MCF 10A (cell line): ENCODE measurements around the gene CEACAM6. TPM values are rescaled to one million over a fixed set of nuclear protein-coding genes. Genes with fewer than 3 reads are reported as not detected.

Experiments
- BruUV-seq: library from RNA; stranded (reverse); fragments of 400-500 nt; replicated peaks from 2 replicates; lab custom pipeline; 2021; lab: Mats Ljungman, UMichigan
- CTCF ChIA-PET: fragments of 300-600 bp; sonication (Branson Sonifier 250); formaldehyde crosslinking; extraction: SDS; loops from one replicate; lab custom pipeline; 2021; ENCODE audit warnings: antibody characterized with exemption, inconsistent platforms; lab: Yijun Ruan, JAX
- POLR2A ChIA-PET: fragments of 300-600, 350-650 bp; sonication (Branson Sonifier 250); formaldehyde crosslinking; extraction: SDS; loops from one replicate; lab custom pipeline; 2020; ENCODE audit warnings: antibody characterized with exemption, inconsistent platforms; lab: Yijun Ruan, JAX
- DNase-seq: peaks from one replicate; pipeline ENCODE4 v3.0.0-alpha.2; 2018; ENCODE audit not compliant: unreplicated experiment
- H3K27ac Mint-ChIP-seq: one replicate; pipeline ENCODE4 v1.8.0; 2022; ENCODE audit warnings: mild to moderate bottlenecking, low read depth, mixed read lengths; ENCODE audit not compliant: unreplicated experiment
- H3K27me3 Mint-ChIP-seq: one replicate; pipeline ENCODE4 v1.8.0; 2022; ENCODE audit warnings: mixed read lengths; ENCODE audit not compliant: insufficient read depth, unreplicated experiment
- H3K36me3 Mint-ChIP-seq: one replicate; pipeline ENCODE4 v1.8.0; 2022; ENCODE audit warnings: mild to moderate bottlenecking, moderate library complexity, mixed read lengths; ENCODE audit not compliant: insufficient read depth, unreplicated experiment
- H3K4me1 Mint-ChIP-seq: one replicate; pipeline ENCODE4 v1.8.0; 2022; ENCODE audit warnings: mixed read lengths; ENCODE audit not compliant: insufficient read depth, unreplicated experiment
- H3K4me3 Mint-ChIP-seq: one replicate; pipeline ENCODE4 v1.8.0; 2022; ENCODE audit warnings: mild to moderate bottlenecking, moderate library complexity, mixed read lengths; ENCODE audit not compliant: unreplicated experiment
- H3K9me3 Mint-ChIP-seq: one replicate; pipeline ENCODE4 v1.8.0; 2022; ENCODE audit warnings: mixed read lengths; ENCODE audit not compliant: unreplicated experiment
- intact Hi-C: fragments of 100-400 bp; cut with micrococcal nuclease; formaldehyde crosslinking; loops from 2 replicates; pipeline ENCODE4 v1.14.1; 2022
- total RNA-seq: library from RNA; stranded (reverse); gene quantifications from 2 replicates; pipeline ENCODE4 v1.2.3, GENCODE V29; 2022
- TF ChIP-seq, protein P1 (sequence below): fragments of 200-600 bp; IDR thresholded peaks from one replicate; pipeline ENCODE4 v1.8.0; 2022; ENCODE audit warnings: antibody characterized with exemption, mild to moderate bottlenecking; ENCODE audit not compliant: unreplicated experiment

The CEACAM6 gene
- total RNA-seq, 1 experiment from 2014 or later: not detected

DNA sequence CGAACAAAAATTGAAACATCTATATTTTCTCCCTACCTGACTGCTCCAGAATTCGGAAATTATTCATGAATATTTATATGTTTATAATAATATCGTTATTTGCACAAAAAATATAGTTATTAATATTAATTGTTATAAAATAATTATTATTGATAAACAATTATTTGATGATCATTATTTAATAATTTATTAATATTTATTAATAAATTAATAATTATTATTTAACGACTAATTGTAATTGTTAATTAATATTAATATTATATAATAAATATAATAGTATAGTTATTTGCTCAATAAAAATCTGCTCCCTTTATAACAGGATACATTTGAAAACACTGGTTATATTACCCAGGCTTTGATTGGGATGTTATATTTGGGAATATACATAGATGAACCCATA is 14.3 kb downstream of the CEACAM6 start:
- POLR2A ChIA-PET: no interaction called here
- H3K9me3 Mint-ChIP-seq: no peaks in the 10 kb centered on the region
- BruUV-seq: no TSS peak

DNA sequence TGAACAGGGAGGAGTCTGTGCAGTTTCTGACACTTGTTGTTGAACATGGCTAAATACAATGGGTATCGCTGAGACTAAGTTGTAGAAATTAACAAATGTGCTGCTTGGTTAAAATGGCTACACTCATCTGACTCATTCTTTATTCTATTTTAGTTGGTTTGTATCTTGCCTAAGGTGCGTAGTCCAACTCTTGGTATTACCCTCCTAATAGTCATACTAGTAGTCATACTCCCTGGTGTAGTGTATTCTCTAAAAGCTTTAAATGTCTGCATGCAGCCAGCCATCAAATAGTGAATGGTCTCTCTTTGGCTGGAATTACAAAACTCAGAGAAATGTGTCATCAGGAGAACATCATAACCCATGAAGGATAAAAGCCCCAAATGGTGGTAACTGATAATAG is 16.1 kb downstream of the CEACAM6 start:
- TF ChIP-seq, protein P1, sequence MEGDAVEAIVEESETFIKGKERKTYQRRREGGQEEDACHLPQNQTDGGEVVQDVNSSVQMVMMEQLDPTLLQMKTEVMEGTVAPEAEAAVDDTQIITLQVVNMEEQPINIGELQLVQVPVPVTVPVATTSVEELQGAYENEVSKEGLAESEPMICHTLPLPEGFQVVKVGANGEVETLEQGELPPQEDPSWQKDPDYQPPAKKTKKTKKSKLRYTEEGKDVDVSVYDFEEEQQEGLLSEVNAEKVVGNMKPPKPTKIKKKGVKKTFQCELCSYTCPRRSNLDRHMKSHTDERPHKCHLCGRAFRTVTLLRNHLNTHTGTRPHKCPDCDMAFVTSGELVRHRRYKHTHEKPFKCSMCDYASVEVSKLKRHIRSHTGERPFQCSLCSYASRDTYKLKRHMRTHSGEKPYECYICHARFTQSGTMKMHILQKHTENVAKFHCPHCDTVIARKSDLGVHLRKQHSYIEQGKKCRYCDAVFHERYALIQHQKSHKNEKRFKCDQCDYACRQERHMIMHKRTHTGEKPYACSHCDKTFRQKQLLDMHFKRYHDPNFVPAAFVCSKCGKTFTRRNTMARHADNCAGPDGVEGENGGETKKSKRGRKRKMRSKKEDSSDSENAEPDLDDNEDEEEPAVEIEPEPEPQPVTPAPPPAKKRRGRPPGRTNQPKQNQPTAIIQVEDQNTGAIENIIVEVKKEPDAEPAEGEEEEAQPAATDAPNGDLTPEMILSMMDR: no peak
- Mint-ChIP-seq H3K27me3 (peaks cover 42% of the 10 kb centered on the region), H3K4me1 (peaks cover 7% of the 10 kb centered on the region), H3K9me3 (no peaks in the 10 kb centered on the region), H3K27ac (no peak overlapping the region), H3K36me3 (no peaks in the 10 kb centered on the region), H3K4me3 (no peak overlapping the region)
- intact Hi-C loops: no loop called here
- CTCF ChIA-PET: interaction anchor here (0.6 to 1.1 kb wide), 2 partner anchors 23 to 31 kb away, joined by 3 to 5 read pairs; no protein-coding TSS in a partner anchor
- DNase-seq: no peak
- no TSS peak for BruUV-seq
- POLR2A ChIA-PET: no interaction called here

More for the DNA sequence above, 14.3 kb downstream of the CEACAM6 start:
- H3K27me3 Mint-ChIP-seq: peaks cover 54% of the 10 kb centered on the region
- H3K4me3 Mint-ChIP-seq: no peak overlapping the region
- no peaks in the 10 kb centered on the region for H3K36me3 Mint-ChIP-seq
- H3K27ac Mint-ChIP-seq: no peak overlapping the region
- DNase-seq: no peak
- intact Hi-C loops: no loop called here
- peaks cover 7% of the 10 kb centered on the region for H3K4me1 Mint-ChIP-seq
- CTCF ChIA-PET: interaction anchor here (0.5 to 1.4 kb wide), 7 partner anchors 17 to 1474 kb away, joined by 3 to 7 read pairs (median 3); no protein-coding TSS in a partner anchor
- TF ChIP-seq, protein P1: no peak

DNA sequence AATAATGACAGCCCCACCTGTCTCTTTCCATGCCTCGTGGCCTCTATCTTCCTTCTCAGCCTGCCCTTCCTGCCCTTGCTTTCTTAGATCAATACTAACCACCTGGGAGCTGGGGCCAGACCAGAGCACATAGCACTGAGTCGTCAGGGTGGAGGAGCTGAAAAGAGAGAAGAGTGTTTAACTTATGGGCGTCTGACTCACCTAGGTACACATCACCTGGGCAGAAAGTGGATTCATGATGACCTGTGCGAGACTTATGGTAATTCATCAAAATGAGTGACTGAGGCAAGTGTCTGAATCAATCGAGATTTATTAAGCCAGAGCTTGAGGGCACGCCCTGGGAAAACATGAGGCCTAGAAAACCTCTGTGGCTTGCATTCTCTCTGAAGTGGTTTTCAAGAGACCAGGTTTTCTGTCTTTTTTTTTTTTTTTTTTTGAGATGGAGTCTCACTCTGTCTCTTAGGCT is 19.2 kb downstream of the CEACAM6 start:
- no TSS peak for BruUV-seq
- no peaks in the 10 kb centered on the region for H3K36me3 Mint-ChIP-seq
- ChIA-PET CTCF (interaction anchor here (1.1 to 3.2 kb wide), 3 partner anchors 19 to 21 kb away, joined by 3 to 18 read pairs (median 6); no protein-coding TSS in a partner anchor), POLR2A (interaction anchor here (0.6 kb wide), 2 partner anchors 164 to 445 kb away, joined by 3 read pairs; no protein-coding TSS in a partner anchor)
- no peaks in the 10 kb centered on the region for H3K9me3 Mint-ChIP-seq
- H3K27ac Mint-ChIP-seq: no peak overlapping the region
- TF ChIP-seq, protein P1: no peak
- peaks cover 48% of the 10 kb centered on the region for H3K27me3 Mint-ChIP-seq
- H3K4me1 Mint-ChIP-seq: peaks cover 7% of the 10 kb centered on the region
- intact Hi-C loops: no loop called here
- H3K4me3 Mint-ChIP-seq: no peak overlapping the region
- DNase-seq: peak; percentile 85

DNA sequence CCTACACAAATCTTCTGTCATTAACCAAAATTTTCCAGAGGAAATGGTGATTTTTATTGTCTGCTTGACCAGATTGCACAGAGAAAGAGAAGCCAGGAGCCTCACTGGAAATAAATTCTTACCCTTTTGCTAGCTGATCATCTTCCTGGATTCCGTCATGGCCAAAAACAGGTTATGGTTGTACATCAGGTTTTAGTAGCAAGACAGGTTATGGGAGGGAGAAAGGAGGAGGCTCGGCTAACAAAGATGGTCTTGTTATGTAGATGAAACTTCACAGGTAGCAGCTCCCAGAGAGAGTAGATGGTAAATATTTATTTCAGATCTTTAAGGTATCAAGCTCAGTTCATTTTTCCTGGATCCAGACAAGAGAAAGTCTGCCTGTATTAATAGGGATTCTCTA is 21.4 kb downstream of the CEACAM6 start:
- POLR2A ChIA-PET: interaction anchor here (1.1 kb wide), 1 partner anchor 16 kb away, joined by 4 read pairs; no protein-coding TSS in a partner anchor
- peaks cover 7% of the 10 kb centered on the region for H3K4me1 Mint-ChIP-seq
- no peaks in the 10 kb centered on the region for H3K36me3 Mint-ChIP-seq
- CTCF ChIA-PET: interaction anchor here (1.4 to 3.2 kb wide), 3 partner anchors 9 to 23 kb away, joined by 7 to 18 read pairs (median 10); no protein-coding TSS in a partner anchor
- H3K9me3 Mint-ChIP-seq: no peaks in the 10 kb centered on the region
- TF ChIP-seq, protein P1: no peak
- no TSS peak for BruUV-seq
- H3K27ac Mint-ChIP-seq: no peak overlapping the region
- peaks cover 60% of the 10 kb centered on the region for H3K27me3 Mint-ChIP-seq
- H3K4me3 Mint-ChIP-seq: no peak overlapping the region
- no peak for DNase-seq
- intact Hi-C loops: no loop called here
